GM12874 (cell line): ENCODE measurements around the gene HTATSF1.

ENCODE experiments used
- CTCF ChIP-seq: IDR thresholded peaks from 2 replicates; pipeline ENCODE4 v1.5.1; 2011; ENCODE audit warnings: low read depth, mild to moderate bottlenecking, control low read depth, low read length, moderate library complexity; ENCODE audit not compliant: insufficient read depth

HTATSF1 gene

GRCh38 chrX:136477026-136477425, 20.4 kb upstream of the HTATSF1 start:
- TF ChIP-seq CTCF: peak; percentile 17; the same call in 1 of the 2 replicates

- no peak for TF ChIP-seq CTCF
These were observed 17.0 kb upstream of the HTATSF1 start for GRCh38 chrX:136480383-136480782.

GRCh38 chrX:136487647-136488046, 9.7 kb upstream of the HTATSF1 start, which contains the start of gene BRS3:
Gene BRS3, plus strand, starts transcription at chrX:136487947. Its CDS starts 168 bp downstream, at chrX:136488115.
- TF ChIP-seq CTCF: no peak

- TF ChIP-seq CTCF: no peak
These were observed 8.7 kb upstream of the HTATSF1 start for GRCh38 chrX:136488706-136489105.

GRCh38 chrX:136491832-136492231, 5.6 kb upstream of the HTATSF1 start:
- no peak for TF ChIP-seq CTCF

- no peak for TF ChIP-seq CTCF
These were observed 4.4 kb upstream of the HTATSF1 start for GRCh38 chrX:136493011-136493410.

GRCh38 chrX:136495043-136495442, 2.3 kb upstream of the HTATSF1 start:
- TF ChIP-seq CTCF: no peak

- no peak for TF ChIP-seq CTCF
These were observed 1.1 kb upstream of the HTATSF1 start for GRCh38 chrX:136496186-136496763.
